ENCODE results near the gene GCNT1.

GRCh38 chr9:76553680-76554079 is 94.7 kb downstream of the GCNT1 start:
- TF ChIP-seq SMC3 (IDR thresholded peaks at IDR 0.05) (no peak), CTCF (IDR thresholded peaks at IDR 0.05) (no peak), POLR2AphosphoS2 (conservative IDR thresholded peaks at IDR 0.05; ENCODE audit: low read length) (no peak)
